H1 (cell line): ENCODE measurements around the gene OTC. TPM values are rescaled to one million over a fixed set of nuclear protein-coding genes. Genes with fewer than 3 reads are reported as not detected.

Experiments
- CTCF ChIA-PET: fragments of 300-600 bp; sonication (Branson Sonifier 250); formaldehyde crosslinking; loops from one replicate; lab custom pipeline; 2021; ENCODE audit not compliant: partially characterized antibody; lab: Charles Lee
- POLR2A ChIA-PET: fragments of 300-600 bp; sonication (Branson Sonifier 250); formaldehyde crosslinking; loops from one replicate; lab custom pipeline; 2021; ENCODE audit warnings: inconsistent platforms; ENCODE audit not compliant: partially characterized antibody; lab: Charles Lee
- DNase-seq, 2 experiments: peaks; one replicate each; pipeline versions ENCODE4 v3.0.0 to v3.0.0-alpha.2; 2010 to 2022; ENCODE audit warnings: low spot score in 2 of 2, low read depth in 1 of 2, mixed read lengths in 1 of 2
- FAIRE-seq: peaks from 2 replicates; lab custom pipeline; 2011; peaks lifted over from hg19 to GRCh38; lab: Jason Lieb, UNC
- H2AFZ ChIP-seq: 2 replicates; pipeline ENCODE4 v1.8.1; 2012; ENCODE audit warnings: low read length, inconsistent platforms
- H2AK5ac ChIP-seq: 2 replicates; pipeline ENCODE4 v1.6.1; 2013; ENCODE audit warnings: low read depth, low read length
- H2BK120ac ChIP-seq: replicated peaks from 2 replicates; pipeline ENCODE3; 2013; ENCODE audit warnings: low read depth, low read length, inconsistent platforms
- H2BK12ac ChIP-seq: 2 replicates; pipeline ENCODE4 v1.6.1; 2013; ENCODE audit warnings: low read depth, low read length
- H2BK15ac ChIP-seq: 2 replicates; pipeline ENCODE4 v1.6.1; 2013; ENCODE audit warnings: low read length
- H2BK20ac ChIP-seq: 2 replicates; pipeline ENCODE4 v1.6.1; 2013; ENCODE audit warnings: low read length
- H2BK5ac ChIP-seq: 2 replicates; pipeline ENCODE4 v1.6.1; 2013; ENCODE audit warnings: low read depth, low read length
- H3K14ac ChIP-seq: 2 replicates; pipeline ENCODE4 v1.6.1; 2013; ENCODE audit warnings: inconsistent platforms; ENCODE audit not compliant: insufficient read length
- H3K18ac ChIP-seq: 2 replicates; pipeline ENCODE4 v1.6.1; 2013; ENCODE audit warnings: low read length; ENCODE audit errors: extremely low read depth
- H3K23ac ChIP-seq: 2 replicates; pipeline ENCODE4 v1.6.1; 2013; ENCODE audit warnings: inconsistent platforms; ENCODE audit not compliant: insufficient read length
- H3K23me2 ChIP-seq: 2 replicates; pipeline ENCODE4 v1.6.1; 2013; ENCODE audit warnings: low read depth, low read length
- H3K27ac ChIP-seq: 2 replicates; pipeline ENCODE4 v1.6.1; 2011; ENCODE audit warnings: low read depth, low read length, inconsistent platforms
- H3K27me3 ChIP-seq, 4 experiments: replicated peaks in 1 of 4; 1 replicate in 1 of 4; 2 replicates in 3 of 4; pipeline versions ENCODE4 v1.6.1 to v1.8.1; 2011 to 2013; ENCODE audit warnings: low read length in 3 of 4, mild to moderate bottlenecking in 3 of 4, inconsistent platforms in 2 of 4, mixed read lengths in 2 of 4, moderate library complexity in 1 of 4; ENCODE audit not compliant: control insufficient read depth in 3 of 4, insufficient read depth in 3 of 4; ENCODE audit errors: extremely low read depth in 1 of 4
- H3K36me3 ChIP-seq, 4 experiments: 2 replicates each; pipeline versions ENCODE4 v1.6.1 to v1.8.1; 2011 to 2013; ENCODE audit warnings: mild to moderate bottlenecking in 4 of 4, low read length in 3 of 4, moderate library complexity in 2 of 4, control low read depth in 1 of 4, inconsistent platforms in 1 of 4; ENCODE audit not compliant: insufficient read depth in 4 of 4, control insufficient read depth in 2 of 4
- H3K4ac ChIP-seq: replicated peaks from 2 replicates; pipeline ENCODE3; 2013; ENCODE audit warnings: low read length, low read depth, mixed read lengths, inconsistent platforms; ENCODE audit not compliant: insufficient read length
- H3K4me1 ChIP-seq, 4 experiments: replicated peaks in 1 of 4; 1 replicate in 1 of 4; 2 replicates in 3 of 4; pipeline versions ENCODE4 v1.6.1 to v1.8.1; 2011 to 2013; ENCODE audit warnings: low read length in 3 of 4, inconsistent platforms in 2 of 4, mixed read lengths in 1 of 4; ENCODE audit not compliant: insufficient read depth in 4 of 4, control insufficient read depth in 3 of 4
- H3K4me2 ChIP-seq, 2 experiments: 2 replicates each; pipeline versions ENCODE4 v1.6.1 to v1.8.1; 2011 to 2013; ENCODE audit warnings: low read depth in 2 of 2, low read length in 2 of 2, control low read depth in 1 of 2, inconsistent platforms in 1 of 2, mild to moderate bottlenecking in 1 of 2; ENCODE audit not compliant: insufficient read depth in 1 of 2
- H3K4me3 ChIP-seq, 4 experiments: fragments of 200-600, 300-600 bp in 1 of 4; sonication (generic), shearing (Covaris generic), sonication (Bioruptor Twin) in 1 of 4; 2 replicates each; pipeline versions ENCODE4 v1.5.1 to v1.8.1; 2011 to 2016; ENCODE audit warnings: low read length in 4 of 4, low read depth in 3 of 4, control low read depth in 2 of 4, inconsistent platforms in 2 of 4, mild to moderate bottlenecking in 2 of 4, mixed read lengths in 1 of 4, moderate library complexity in 1 of 4; ENCODE audit not compliant: insufficient read depth in 2 of 4; ENCODE audit errors: extremely low read depth in 1 of 4
- H3K56ac ChIP-seq: replicated peaks from 2 replicates; pipeline ENCODE3; 2013; ENCODE audit warnings: low read depth, mild to moderate bottlenecking, mixed read lengths, low read length, inconsistent platforms; ENCODE audit not compliant: insufficient read length
- H3K79me1 ChIP-seq: 2 replicates; pipeline ENCODE4 v1.6.1; 2013; ENCODE audit warnings: low read depth, low read length, control low read depth
- H3K79me2 ChIP-seq, 2 experiments: 2 replicates each; pipeline versions ENCODE4 v1.6.1 to v1.8.1; 2012 to 2013; ENCODE audit warnings: low read length in 2 of 2, mild to moderate bottlenecking in 2 of 2, inconsistent platforms in 1 of 2; ENCODE audit not compliant: insufficient read depth in 2 of 2, control insufficient read depth in 1 of 2
- H3K9ac ChIP-seq, 4 experiments: replicated peaks in 1 of 4; 1 replicate in 1 of 4; 2 replicates in 3 of 4; pipeline versions ENCODE4 v1.6.1 to v1.8.1; 2011 to 2013; ENCODE audit warnings: low read depth in 3 of 4, low read length in 3 of 4, control low read depth in 2 of 4, mild to moderate bottlenecking in 2 of 4, moderate library complexity in 2 of 4, inconsistent platforms in 1 of 4; ENCODE audit errors: extremely low read depth in 1 of 4
- H3K9me3 ChIP-seq, 2 experiments: 2 replicates each; pipeline versions ENCODE4 v1.6.1 to v1.8.1; 2012 to 2013; ENCODE audit warnings: mild to moderate bottlenecking in 2 of 2, moderate library complexity in 2 of 2, control low read depth in 1 of 2, inconsistent platforms in 1 of 2, low read depth in 1 of 2, low read length in 1 of 2, mixed read lengths in 1 of 2; ENCODE audit not compliant: insufficient read depth in 2 of 2
- H4K20me1 ChIP-seq, 2 experiments: replicated peaks in 1 of 2; 2 replicates each; pipeline versions ENCODE3 to v1.8.1; 2011 to 2013; ENCODE audit warnings: inconsistent platforms in 2 of 2, low read length in 2 of 2, mild to moderate bottlenecking in 1 of 2; ENCODE audit not compliant: insufficient read depth in 2 of 2, control insufficient read depth in 1 of 2
- H4K5ac ChIP-seq: 2 replicates; pipeline ENCODE4 v1.6.1; 2013; ENCODE audit warnings: low read length, low read depth, mixed read lengths, inconsistent platforms; ENCODE audit not compliant: insufficient read length
- H4K8ac ChIP-seq: 2 replicates; pipeline ENCODE4 v1.8.0; 2013; ENCODE audit warnings: mild to moderate bottlenecking, moderate library complexity, low read length, inconsistent platforms; ENCODE audit not compliant: insufficient read depth; ENCODE audit errors: extremely low read depth
- H4K91ac ChIP-seq: replicated peaks from 2 replicates; pipeline ENCODE3; 2013; ENCODE audit warnings: low read length, mixed read lengths, inconsistent platforms; ENCODE audit not compliant: insufficient read length
- ATF2 ChIP-seq: IDR thresholded peaks from 2 replicates; pipeline ENCODE4 v1.6.1; 2012; ENCODE audit warnings: low read length, inconsistent platforms
- BRCA1 ChIP-seq: IDR thresholded peaks from 2 replicates; pipeline ENCODE4 v1.6.1; 2012; ENCODE audit warnings: low read depth, low read length, improper control_type of control experiment
- CEBPB ChIP-seq: IDR thresholded peaks from 2 replicates; pipeline ENCODE4 v1.6.1; 2012; ENCODE audit warnings: low read depth, low read length
- CTCF ChIP-seq, 3 experiments: IDR thresholded peaks; 1 replicate in 2 of 3; 2 replicates in 1 of 3; pipeline versions ENCODE4 v1.5.1 to v1.6.1; 2011; ENCODE audit warnings: low read length in 3 of 3, mild to moderate bottlenecking in 3 of 3, inconsistent platforms in 2 of 3, low read depth in 1 of 3, moderate library complexity in 1 of 3; ENCODE audit not compliant: insufficient read depth in 1 of 3; ENCODE audit errors: control extremely low read depth in 1 of 3
- EZH2 ChIP-seq: fragments of 200-600 bp; sonication (generic); IDR thresholded peaks from 2 replicates; pipeline ENCODE4 v1.7.1; 2012; ENCODE audit warnings: low read depth, mild to moderate bottlenecking, moderate library complexity, low read length, inconsistent platforms; ENCODE audit not compliant: severe bottlenecking
- HDAC6 ChIP-seq: IDR thresholded peaks from one replicate; pipeline ENCODE4 v1.7.1; 2012; ENCODE audit warnings: low read depth, mild to moderate bottlenecking, inconsistent platforms, low read length, moderate library complexity
- POLR2A ChIP-seq, 2 experiments: IDR thresholded peaks; 1 replicate in 1 of 2; 2 replicates in 1 of 2; pipeline ENCODE4 v1.6.1; 2011; ENCODE audit warnings: low read depth in 2 of 2, low read length in 2 of 2, mild to moderate bottlenecking in 2 of 2; ENCODE audit errors: control extremely low read depth in 1 of 2
- POU5F1 ChIP-seq: IDR thresholded peaks from 2 replicates; pipeline ENCODE4 v1.6.1; 2011; ENCODE audit warnings: low read depth, mild to moderate bottlenecking, low read length, moderate library complexity
- RFX5 ChIP-seq: IDR thresholded peaks from 2 replicates; pipeline ENCODE4 v1.6.1; 2011; ENCODE audit warnings: low read depth, low read length, improper control_type of control experiment, borderline replicate concordance
- TAF1 ChIP-seq: IDR thresholded peaks from 2 replicates; pipeline ENCODE4 v1.6.1; 2011; ENCODE audit warnings: mild to moderate bottlenecking, low read depth, low read length
- ZNF274 ChIP-seq: IDR thresholded peaks from 2 replicates; pipeline ENCODE4 v1.7.0; 2012; ENCODE audit warnings: low read length, borderline replicate concordance; ENCODE audit errors: extremely low read depth
- WGBS, 2 experiments: shearing (Covaris generic) in 1 of 2; methylation state at CpG; one replicate each; pipeline versions ENCODE4 v1.1.6 to v1.1.7; 2013 to 2015; ENCODE audit warnings: low lambda C conversion rate in 2 of 2, mixed read lengths in 2 of 2, inconsistent platforms in 1 of 2, low coverage in 1 of 2, missing lambda C conversion rate in 1 of 2; ENCODE audit not compliant: insufficient replicate concordance in 2 of 2, insufficient coverage in 1 of 2, insufficient read length in 1 of 2; ENCODE audit errors: extremely low coverage in 1 of 2, missing lambda C conversion rate in 1 of 2; 5-methylcytosine and 5-hydroxymethylcytosine counted together
- polyA plus RNA-seq, 7 experiments: library from polyadenylated mRNA; depleted of rRNA in 3 of 7; stranded (reverse) in 5 of 7; unstranded in 2 of 7; fragments of >200 nt in 5 of 7; fragments of 200-250 nt in 2 of 7; gene quantifications; 1 replicate in 5 of 7; 2 replicates in 1 of 7; 4 replicates in 1 of 7; pipeline versions ENCODE4 v1.2.1 to v1.2.3, GENCODE V29; 2011 to 2013; ENCODE audit warnings: missing spikeins in 2 of 7, mixed read lengths in 2 of 7
- total RNA-seq: library from RNA; stranded (reverse); fragmentation: NEBNext Ultra II Directional; extraction: Animal tissue kit (Norgen Biotek cat#: 25700); gene quantifications from 2 replicates; pipeline ENCODE4 v1.2.1, GENCODE V29; 2021

Gene OTC
- total and polyA plus RNA-seq, 2 of the 8 experiments (the other 6 are each of a cell fraction or from before 2014, with no cell fraction given) = not detected

- H4K20me1 ChIP-seq = no peaks in the 10 kb centered on the region
- H3K56ac ChIP-seq = no peak overlapping the region
- no peak overlapping the region for H3K14ac ChIP-seq
- no peak overlapping the region for H3K4me2 ChIP-seq
- H3K9ac ChIP-seq = no peak overlapping the region
- no peak overlapping the region for H4K5ac ChIP-seq
- H2BK15ac ChIP-seq = no peak overlapping the region
- H3K79me1 ChIP-seq = no peaks in the 10 kb centered on the region
- peaks cover 0 to 3% (median 0%) of the 10 kb centered on the region in 4 experiments; a peak in 2 of 8 replicates for H3K36me3 ChIP-seq
- no peak overlapping the region for H3K4me3 ChIP-seq
- H4K91ac ChIP-seq = no peak overlapping the region
- H3K18ac ChIP-seq = no peak overlapping the region
- POLR2A ChIA-PET = no interaction called here
- no peak for FAIRE-seq
- no peak overlapping the region for H2BK5ac ChIP-seq
- no peak overlapping the region for H2BK120ac ChIP-seq
- no peak overlapping the region for H4K8ac ChIP-seq
- H3K4ac ChIP-seq = no peak overlapping the region
- no peak overlapping the region for H2BK12ac ChIP-seq
- CTCF ChIA-PET = no interaction called here
- no peaks in the 10 kb centered on the region for H3K9me3 ChIP-seq
- H3K23ac ChIP-seq = no peak overlapping the region
- H3K27ac ChIP-seq = no peak overlapping the region
- H3K4me1 ChIP-seq = no peaks in the 10 kb centered on the region
- H2BK20ac ChIP-seq = no peak overlapping the region
- H3K23me2 ChIP-seq = no peaks in the 10 kb centered on the region
- H2AK5ac ChIP-seq = no peak overlapping the region
- H3K27me3 ChIP-seq = no peaks in the 10 kb centered on the region
- DNase-seq = no peak
- 100% methylated on average over 2 of the region's 2 CpGs; no CpG with 5 or more reads in 1 of the 2 experiments for WGBS, 2 experiments
- H3K79me2 ChIP-seq = no peaks in the 10 kb centered on the region
- no peak overlapping the region for H2AFZ ChIP-seq
- TF ChIP-seq EZH2 = no peak
- no peak for TF ChIP-seq CEBPB
- no peak for TF ChIP-seq HDAC6
- no peak for TF ChIP-seq POU5F1
- no peak for TF ChIP-seq CTCF (IDR thresholded peaks at IDR 0.05; ENCODE audit: control extremely low read depth in 1 of 3, insufficient read depth in 1 of 3, low read depth in 1 of 3, low read length in 3 of 3)
- TF ChIP-seq ZNF274 = no peak
- TF ChIP-seq TAF1 = no peak
- no peak for TF ChIP-seq BRCA1
- TF ChIP-seq ATF2 = no peak
- no peak for TF ChIP-seq POLR2A (IDR thresholded peaks at IDR 0.05; ENCODE audit: control extremely low read depth in 1 of 2, low read depth in 2 of 2, low read length in 2 of 2)
- no peak for TF ChIP-seq RFX5
Observed at GRCh38 chrX:38311743-38312142, 40.7 kb upstream of the OTC start.
